HG02870 (cell line): ENCODE data around the gene SNX14.
"Not testable (repeated sequence)": the region's sequence is repeated elsewhere in the genome, so short reads cannot be mapped to it uniquely, and the experiment has no call there.

Experiments used
- ATAC-seq: cut with Tn5 transposase; IDR thresholded peaks from one replicate; pipeline ENCODE4 v1.9.1; 2021; ENCODE audit warnings: mild to moderate bottlenecking, moderate library complexity; ENCODE audit not compliant: unreplicated experiment

SNX14 gene

GRCh38 chr6:85593438-85594196 lies at the start of gene SNX14:
SNX14 (minus strand) TSS chr6:85593858; CDS start chr6:85593718, 140 bp downstream.
- peak; percentile 85 for ATAC-seq

- ATAC-seq, result peak; percentile 71
These were observed 49.3 kb upstream of the SNX14 start, which contains the start of gene SYNCRIP for GRCh38 chr6:85642774-85643536. SYNCRIP (minus strand) TSS chr6:85642886; CDS start chr6:85641439, 1,447 bp downstream.

GRCh38 chr6:85641897-85642773 lies 48.5 kb upstream of the SNX14 start:
- ATAC-seq, result no peak

- no peak for ATAC-seq
These were observed 47.9 kb upstream of the SNX14 start for GRCh38 chr6:85641522-85641896.

- no peak for ATAC-seq
These were observed 47.2 kb upstream of the SNX14 start for GRCh38 chr6:85640821-85641220.

- ATAC-seq, result no peak
These were observed 43.9 kb upstream of the SNX14 start for GRCh38 chr6:85637579-85637978.

GRCh38 chr6:85632164-85632942 lies 38.7 kb upstream of the SNX14 start:
- no peak for ATAC-seq

GRCh38 chr6:85631117-85631516 lies 37.5 kb upstream of the SNX14 start:
- not testable (repeated sequence) for ATAC-seq

- no peak for ATAC-seq
These were observed 34.7 kb upstream of the SNX14 start for GRCh38 chr6:85628353-85628752.

- ATAC-seq, result no peak
These were observed 26.6 kb upstream of the SNX14 start for GRCh38 chr6:85620308-85620707.

- ATAC-seq, result no peak
These were observed 21.1 kb upstream of the SNX14 start for GRCh38 chr6:85614780-85615179.

GRCh38 chr6:85612690-85613474 lies 19.2 kb upstream of the SNX14 start:
- ATAC-seq, result no peak

GRCh38 chr6:85610182-85610895 lies 16.7 kb upstream of the SNX14 start:
- no peak for ATAC-seq

GRCh38 chr6:85602100-85602499 lies 8.4 kb upstream of the SNX14 start:
- ATAC-seq, result no peak

GRCh38 chr6:85600713-85601313 lies 7.2 kb upstream of the SNX14 start:
- ATAC-seq, result no peak

- peak; percentile 13 for ATAC-seq
These were observed 706 bp upstream of the SNX14 start for GRCh38 chr6:85594197-85594930.

GRCh38 chr6:85592033-85592432 lies 1.6 kb downstream of the SNX14 start:
- ATAC-seq, result no peak

- no peak for ATAC-seq
These were observed 2.5 kb downstream of the SNX14 start for GRCh38 chr6:85591207-85591606.
